Activated naive CD4-positive, alpha-beta T cell treated with anti-CD3 and anti-CD28 coated beads for 36 hours (primary cell): ENCODE measurements around the gene SDK1. TPM values are rescaled to one million over a fixed set of nuclear protein-coding genes. Genes with fewer than 3 reads are reported as not detected.

Source experiments
- CTCF ChIA-PET: fragments of 350-600 bp; sonication (Branson Sonifier 250); formaldehyde crosslinking; loops from one replicate; lab custom pipeline; 2021; ENCODE audit warnings: antibody characterized with exemption; lab: Charles Lee
- DNase-seq: peaks from one replicate; pipeline ENCODE4 v3.0.0-alpha.2; 2020
- H3K27ac Mint-ChIP-seq: one replicate; pipeline ENCODE4 v1.8.0; 2021; ENCODE audit warnings: mild to moderate bottlenecking, mixed read lengths
- H3K27me3 Mint-ChIP-seq: one replicate; pipeline ENCODE4 v1.8.0; 2021; ENCODE audit warnings: low read depth, mixed read lengths
- H3K36me3 Mint-ChIP-seq: one replicate; pipeline ENCODE4 v1.8.0; 2021; ENCODE audit warnings: low read depth, mixed read lengths
- H3K4me1 Mint-ChIP-seq: one replicate; pipeline ENCODE4 v1.8.0; 2021; ENCODE audit warnings: low read depth, mixed read lengths
- H3K4me3 Mint-ChIP-seq: one replicate; pipeline ENCODE4 v1.8.0; 2021; ENCODE audit warnings: mild to moderate bottlenecking, moderate library complexity, mixed read lengths
- H3K9me3 Mint-ChIP-seq: one replicate; pipeline ENCODE4 v1.8.0; 2021; ENCODE audit warnings: mixed read lengths
- intact Hi-C: fragments of 100-400 bp; cut with micrococcal nuclease; formaldehyde crosslinking; loops from one replicate; pipeline ENCODE4 v1.15.1; 2023
- total RNA-seq, 2 experiments: library from RNA; stranded (reverse); gene quantifications; one replicate each; pipeline ENCODE4 v1.2.3, GENCODE V29; 2021

The SDK1 gene
- total RNA-seq, 2 experiments from 2014 or later, result 1.3 to 2.0 TPM

DNA sequence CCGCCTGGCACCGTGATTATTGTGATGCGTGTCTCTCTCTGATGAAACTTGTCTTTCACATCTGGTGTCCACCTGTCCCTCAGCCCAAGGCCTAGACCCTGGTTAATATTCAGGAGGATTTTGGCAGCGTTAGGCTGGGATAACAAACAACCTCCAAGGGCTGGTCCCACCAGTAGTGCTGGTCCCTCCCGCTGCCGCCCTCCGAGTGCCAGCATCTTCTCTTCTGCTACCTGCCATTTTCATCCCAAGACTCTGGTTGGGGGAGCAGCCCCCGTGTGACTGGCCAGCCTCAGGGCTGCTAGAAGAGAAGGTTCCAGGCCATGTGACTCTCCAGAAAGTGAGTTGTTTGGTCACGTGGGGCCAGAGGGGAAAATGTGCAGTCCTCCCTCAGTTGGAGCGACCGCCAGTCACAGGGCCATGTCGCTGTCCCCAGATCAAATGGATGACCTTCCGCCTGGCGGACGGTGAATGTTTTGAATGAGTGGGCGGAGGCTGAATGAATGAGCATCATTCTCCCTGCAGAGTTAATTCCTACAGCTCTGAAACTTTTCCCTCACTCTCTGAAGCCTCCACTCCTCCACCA, 901.2 kb downstream of the SDK1 start:
- intact Hi-C loops, result no loop called here
- Mint-ChIP-seq H3K27me3 (no peaks in the 10 kb centered on the region), H3K4me1 (no peaks in the 10 kb centered on the region), H3K9me3 (no peaks in the 10 kb centered on the region), H3K27ac (no peak overlapping the region), H3K36me3 (no peaks in the 10 kb centered on the region), H3K4me3 (no peak overlapping the region)
- DNase-seq, result no peak
- CTCF ChIA-PET, result interaction anchor here (0.7 kb wide), 1 partner anchor 52 kb away, joined by 3 read pairs; no protein-coding TSS in a partner anchor

DNA sequence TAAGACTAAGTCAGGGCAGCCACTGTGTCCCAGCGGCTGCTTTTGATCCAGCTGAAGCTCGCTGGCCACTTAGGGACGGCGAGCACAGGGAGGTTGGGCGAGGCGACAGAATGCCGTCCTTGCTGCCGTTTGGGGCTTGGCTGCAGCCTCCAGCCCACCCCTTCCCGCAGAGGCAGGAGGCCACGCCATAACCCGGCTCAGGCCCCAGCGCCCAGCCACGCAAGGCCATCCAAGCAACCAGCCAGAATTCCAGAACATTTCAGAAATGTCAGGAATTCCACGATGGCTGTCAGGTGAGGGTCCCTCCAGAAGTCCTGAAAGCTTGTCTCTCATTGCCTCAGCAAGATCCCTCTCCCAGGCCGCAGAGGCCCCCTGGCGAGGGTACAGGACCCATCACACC, 901.9 kb downstream of the SDK1 start:
- DNase-seq, result no peak
- H3K36me3 Mint-ChIP-seq, result no peaks in the 10 kb centered on the region
- H3K4me1 Mint-ChIP-seq, result no peaks in the 10 kb centered on the region
- no peak overlapping the region for H3K4me3 Mint-ChIP-seq
- no peak overlapping the region for H3K27ac Mint-ChIP-seq
- CTCF ChIA-PET, result no interaction called here
- intact Hi-C loops, result no loop called here
- H3K27me3 Mint-ChIP-seq, result no peaks in the 10 kb centered on the region
- no peaks in the 10 kb centered on the region for H3K9me3 Mint-ChIP-seq

DNA sequence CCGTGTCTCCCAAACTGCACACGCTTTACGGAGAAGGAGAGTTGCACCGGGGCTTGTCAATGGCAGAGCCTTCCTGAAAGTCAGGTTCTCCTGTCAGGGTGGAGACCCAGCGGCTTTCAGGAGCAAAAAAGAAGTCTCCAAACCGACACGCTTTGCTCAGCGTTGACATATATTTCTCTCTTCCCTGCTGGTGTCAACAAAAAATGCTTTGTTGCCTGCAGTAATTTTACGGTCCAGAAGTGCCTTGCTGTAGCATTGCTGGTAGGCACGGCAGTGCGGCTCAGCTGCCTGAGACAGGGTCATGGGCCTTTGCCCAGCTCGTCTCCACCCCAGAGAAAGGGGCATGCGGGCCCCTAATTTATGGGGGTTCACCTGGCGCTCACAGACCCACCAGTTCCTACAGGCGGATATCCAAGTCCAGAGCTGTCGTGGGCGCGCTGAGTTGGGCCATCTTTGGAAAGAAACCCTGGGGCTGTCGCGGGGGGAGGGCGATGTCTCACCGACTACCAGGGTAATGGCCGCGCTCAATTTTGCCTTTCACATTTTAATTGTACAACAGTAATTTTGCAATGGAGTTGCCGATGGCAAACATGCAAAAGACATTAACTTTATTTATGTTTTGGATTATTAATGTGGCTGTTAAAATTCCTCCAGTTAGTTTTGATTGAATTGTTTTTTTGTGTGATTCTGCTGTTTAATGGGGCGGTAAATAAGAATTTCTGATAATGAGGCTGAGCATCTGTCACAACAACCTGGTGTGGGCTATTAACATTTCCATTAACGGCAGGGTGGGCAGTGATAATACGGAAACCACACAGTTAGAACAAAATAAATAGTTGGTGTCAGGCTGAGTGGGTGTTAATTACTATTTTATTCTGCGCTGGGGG, 902.8 kb downstream of the SDK1 start:
- CTCF ChIA-PET, result no interaction called here
- Mint-ChIP-seq H3K36me3 (no peaks in the 10 kb centered on the region), H3K27ac (no peak overlapping the region), H3K4me3 (no peak overlapping the region), H3K4me1 (no peaks in the 10 kb centered on the region), H3K9me3 (no peaks in the 10 kb centered on the region), H3K27me3 (no peaks in the 10 kb centered on the region)
- intact Hi-C loops, result no loop called here
- DNase-seq, result no peak

DNA sequence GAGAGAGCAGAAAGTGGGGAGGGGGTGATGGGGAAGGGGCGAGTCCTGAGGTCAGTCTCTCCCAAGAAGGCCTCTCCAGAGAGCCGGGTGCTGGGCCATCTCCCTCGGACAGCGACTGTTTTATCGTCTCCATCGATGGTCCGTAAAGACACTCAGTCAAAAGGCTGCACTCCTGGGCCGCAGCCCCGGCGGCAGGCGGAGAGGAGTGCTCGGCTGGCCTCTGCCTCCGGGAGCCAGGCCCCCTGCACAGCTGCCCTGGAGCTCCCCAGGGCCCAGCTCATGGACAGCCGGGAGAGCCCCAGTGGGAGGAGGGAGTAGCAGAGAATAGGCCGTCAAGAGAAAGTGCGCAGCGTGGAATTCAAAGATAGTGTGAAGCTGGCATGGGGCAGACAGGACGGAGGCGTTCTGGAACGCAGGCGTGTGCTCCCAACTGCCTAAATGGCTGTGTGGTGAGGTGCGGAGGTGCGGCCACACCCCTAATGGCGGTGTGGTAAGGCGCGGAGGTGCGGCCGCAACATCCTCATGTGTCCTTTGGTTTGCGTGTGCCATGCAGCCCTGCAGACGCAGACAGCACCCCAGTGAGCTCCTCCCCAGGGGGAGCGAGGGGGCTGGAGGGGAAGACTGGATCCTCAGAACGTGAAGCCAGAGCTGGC, 903.6 kb downstream of the SDK1 start:
- intact Hi-C loops, result no loop called here
- no peak overlapping the region for H3K27ac Mint-ChIP-seq

DNA sequence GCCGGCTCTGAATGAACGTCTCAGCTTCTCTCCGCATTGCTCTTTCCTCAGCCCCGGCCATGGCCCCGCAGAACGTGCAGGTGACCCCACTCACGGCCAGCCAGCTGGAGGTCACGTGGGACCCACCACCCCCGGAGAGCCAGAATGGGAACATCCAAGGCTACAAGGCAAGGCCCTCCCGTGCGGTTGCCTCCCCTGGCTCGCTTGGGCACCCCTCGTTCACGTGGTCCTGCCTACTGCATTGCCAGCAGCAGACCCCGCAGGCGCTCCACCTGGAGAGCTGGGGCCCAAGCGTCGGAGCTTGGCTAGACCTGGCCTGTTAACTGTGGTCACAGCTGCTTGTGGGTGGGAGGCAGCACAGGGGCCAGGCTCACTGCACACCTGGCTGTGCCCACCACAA, 904.8 kb downstream of the SDK1 start:
- Mint-ChIP-seq H3K27me3 (no peaks in the 10 kb centered on the region), H3K4me1 (no peaks in the 10 kb centered on the region), H3K27ac (no peak overlapping the region), H3K36me3 (no peaks in the 10 kb centered on the region), H3K4me3 (no peak overlapping the region), H3K9me3 (no peaks in the 10 kb centered on the region)
- intact Hi-C loops, result no loop called here
- CTCF ChIA-PET, result no interaction called here
- DNase-seq, result no peak

More for the DNA sequence above, 903.6 kb downstream of the SDK1 start:
- Mint-ChIP-seq H3K4me3 (no peak overlapping the region), H3K9me3 (no peaks in the 10 kb centered on the region), H3K36me3 (no peaks in the 10 kb centered on the region), H3K27me3 (no peaks in the 10 kb centered on the region), H3K4me1 (no peaks in the 10 kb centered on the region)
- CTCF ChIA-PET, result no interaction called here
- DNase-seq, result no peak

DNA sequence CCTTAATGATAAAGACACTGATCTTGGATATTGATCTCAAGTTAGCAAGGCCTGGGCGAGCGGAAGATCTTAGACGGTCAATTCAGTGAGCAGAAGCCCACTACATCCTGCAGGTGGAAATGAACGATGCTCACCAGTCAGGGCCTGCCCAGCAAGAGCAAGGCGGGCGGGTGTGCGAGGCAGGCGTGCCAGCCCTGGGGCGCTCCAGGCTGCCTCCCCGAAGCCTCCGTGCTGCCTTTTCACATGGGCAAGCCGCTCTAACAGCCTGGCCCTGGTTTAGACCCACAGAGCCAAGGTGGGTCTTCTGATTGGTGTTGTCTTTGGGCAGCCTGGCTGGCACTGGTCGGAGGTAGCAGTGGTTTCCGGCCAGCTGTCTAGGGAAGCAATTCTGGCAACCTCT, 906.0 kb downstream of the SDK1 start:
- intact Hi-C loops, result no loop called here
- DNase-seq, result no peak
- H3K4me1 Mint-ChIP-seq, result no peaks in the 10 kb centered on the region
- no peaks in the 10 kb centered on the region for H3K9me3 Mint-ChIP-seq
- H3K27ac Mint-ChIP-seq, result no peak overlapping the region
- no peak overlapping the region for H3K4me3 Mint-ChIP-seq
- CTCF ChIA-PET, result no interaction called here
- no peaks in the 10 kb centered on the region for H3K36me3 Mint-ChIP-seq
- no peaks in the 10 kb centered on the region for H3K27me3 Mint-ChIP-seq

DNA sequence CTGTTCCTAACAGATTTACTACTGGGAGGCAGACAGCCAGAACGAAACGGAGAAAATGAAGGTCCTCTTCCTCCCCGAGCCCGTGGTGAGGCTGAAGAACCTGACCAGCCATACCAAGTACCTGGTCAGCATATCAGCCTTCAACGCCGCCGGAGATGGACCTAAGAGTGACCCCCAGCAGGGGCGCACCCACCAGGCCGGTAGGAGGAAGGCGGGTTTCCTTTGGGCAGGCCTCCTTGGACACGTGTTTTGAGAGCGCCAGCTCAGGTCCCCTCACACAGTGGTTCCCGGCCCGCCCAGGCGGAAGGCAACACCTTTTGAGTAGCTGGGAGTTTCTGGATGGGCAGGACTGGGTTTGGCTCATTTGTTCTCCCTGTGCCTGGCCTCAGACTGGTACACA, 907.0 kb downstream of the SDK1 start:
- intact Hi-C loops, result no loop called here
- CTCF ChIA-PET, result no interaction called here
- H3K36me3 Mint-ChIP-seq, result no peaks in the 10 kb centered on the region
- H3K27ac Mint-ChIP-seq, result no peak overlapping the region
- no peaks in the 10 kb centered on the region for H3K9me3 Mint-ChIP-seq
- no peak for DNase-seq
- H3K4me3 Mint-ChIP-seq, result no peak overlapping the region
- H3K4me1 Mint-ChIP-seq, result no peaks in the 10 kb centered on the region
- H3K27me3 Mint-ChIP-seq, result no peaks in the 10 kb centered on the region

DNA sequence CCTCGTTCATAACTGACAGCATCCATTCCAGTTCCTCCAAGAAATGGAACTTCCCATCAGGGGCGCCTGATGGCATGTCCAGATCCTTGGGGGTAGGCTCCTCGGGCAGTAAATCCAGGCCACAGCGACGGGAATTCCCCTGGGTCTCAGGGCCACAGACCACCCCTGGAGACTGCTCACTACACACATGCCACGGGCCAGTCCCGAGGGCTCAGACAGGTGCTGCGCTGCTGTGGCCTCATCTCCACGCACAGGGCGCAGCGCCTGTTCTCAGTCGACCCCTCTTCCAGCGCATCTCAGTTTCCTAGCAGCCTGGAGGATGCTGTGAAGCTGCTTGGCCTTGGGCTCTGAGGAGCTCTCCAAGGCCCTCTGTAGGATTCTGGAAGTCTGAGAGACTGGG, 907.5 kb downstream of the SDK1 start:
- H3K27me3 Mint-ChIP-seq, result no peaks in the 10 kb centered on the region
- no peak overlapping the region for H3K27ac Mint-ChIP-seq
- CTCF ChIA-PET, result no interaction called here
- no peak for DNase-seq
- H3K36me3 Mint-ChIP-seq, result no peaks in the 10 kb centered on the region
- H3K4me1 Mint-ChIP-seq, result no peaks in the 10 kb centered on the region
- no peak overlapping the region for H3K4me3 Mint-ChIP-seq
- intact Hi-C loops, result no loop called here
- no peaks in the 10 kb centered on the region for H3K9me3 Mint-ChIP-seq

DNA sequence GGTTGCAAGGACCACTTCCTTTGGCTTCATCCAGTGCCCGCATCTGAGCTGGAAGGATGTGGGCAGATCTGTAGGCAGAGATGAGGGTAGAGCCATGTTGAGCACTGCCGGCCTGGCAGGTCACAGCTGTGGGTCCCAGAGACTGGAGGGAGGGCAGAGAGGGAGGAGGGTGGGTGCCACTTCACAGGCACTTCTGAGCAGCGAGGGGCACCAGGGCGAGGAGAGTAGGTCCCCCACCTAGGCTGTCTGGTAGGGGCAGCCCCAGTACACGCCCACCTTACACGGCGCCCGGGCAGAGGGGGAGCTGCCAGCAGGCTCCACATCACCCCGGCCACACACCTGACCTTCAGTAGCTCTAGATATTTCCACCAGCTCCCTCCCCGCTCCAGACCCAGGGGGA, 908.1 kb downstream of the SDK1 start:
- CTCF ChIA-PET, result no interaction called here
- Mint-ChIP-seq H3K27ac (no peak overlapping the region), H3K4me1 (no peaks in the 10 kb centered on the region), H3K9me3 (no peaks in the 10 kb centered on the region), H3K36me3 (no peaks in the 10 kb centered on the region), H3K27me3 (no peaks in the 10 kb centered on the region), H3K4me3 (no peak overlapping the region)
- intact Hi-C loops, result no loop called here
- no peak for DNase-seq

DNA sequence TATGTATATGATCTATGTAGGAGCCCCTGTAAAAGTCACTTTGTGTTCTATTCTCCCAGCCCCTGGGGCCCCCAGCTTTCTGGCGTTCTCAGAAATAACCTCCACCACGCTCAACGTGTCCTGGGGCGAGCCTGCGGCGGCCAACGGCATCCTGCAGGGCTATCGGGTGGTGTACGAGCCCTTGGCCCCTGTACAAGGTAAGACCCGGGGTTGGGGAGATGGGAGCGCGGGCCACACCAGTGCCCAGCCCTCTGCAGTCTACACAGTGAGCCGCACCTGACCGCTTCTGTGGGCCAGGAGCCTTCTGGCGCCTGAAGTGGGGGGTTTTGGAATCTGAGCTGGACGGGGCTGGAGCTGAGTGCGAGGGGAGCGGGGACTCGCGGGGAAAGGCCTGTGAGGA, 908.9 kb downstream of the SDK1 start:
- no peaks in the 10 kb centered on the region for H3K27me3 Mint-ChIP-seq
- intact Hi-C loops, result no loop called here
- DNase-seq, result no peak
- H3K27ac Mint-ChIP-seq, result no peak overlapping the region
- H3K4me1 Mint-ChIP-seq, result no peaks in the 10 kb centered on the region
- no peaks in the 10 kb centered on the region for H3K36me3 Mint-ChIP-seq
- no peaks in the 10 kb centered on the region for H3K9me3 Mint-ChIP-seq
- CTCF ChIA-PET, result no interaction called here
- H3K4me3 Mint-ChIP-seq, result no peak overlapping the region

DNA sequence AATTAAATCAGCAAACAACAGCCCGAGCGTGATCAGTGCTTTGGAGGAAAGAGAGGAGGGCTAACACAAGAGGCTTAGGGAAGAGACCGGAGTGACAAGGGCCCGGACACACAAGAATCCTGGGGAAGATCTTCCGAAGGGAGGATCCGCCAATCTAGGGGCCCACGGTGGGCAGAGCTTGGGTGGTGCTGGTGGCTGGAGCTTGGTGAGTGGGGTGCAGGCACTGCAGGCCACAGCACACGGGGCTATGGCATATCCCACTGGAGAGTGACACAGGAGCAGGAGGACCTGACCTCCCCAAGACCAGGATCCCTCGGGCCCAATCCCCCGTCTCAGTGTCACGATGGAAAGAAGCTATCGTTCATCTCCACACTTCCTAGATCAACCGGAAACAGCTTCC, 909.8 kb downstream of the SDK1 start:
- CTCF ChIA-PET, result no interaction called here
- Mint-ChIP-seq H3K9me3 (no peaks in the 10 kb centered on the region), H3K27ac (no peak overlapping the region), H3K4me3 (no peak overlapping the region), H3K36me3 (no peaks in the 10 kb centered on the region), H3K27me3 (no peaks in the 10 kb centered on the region), H3K4me1 (no peaks in the 10 kb centered on the region)
- DNase-seq, result no peak
- intact Hi-C loops, result no loop called here

DNA sequence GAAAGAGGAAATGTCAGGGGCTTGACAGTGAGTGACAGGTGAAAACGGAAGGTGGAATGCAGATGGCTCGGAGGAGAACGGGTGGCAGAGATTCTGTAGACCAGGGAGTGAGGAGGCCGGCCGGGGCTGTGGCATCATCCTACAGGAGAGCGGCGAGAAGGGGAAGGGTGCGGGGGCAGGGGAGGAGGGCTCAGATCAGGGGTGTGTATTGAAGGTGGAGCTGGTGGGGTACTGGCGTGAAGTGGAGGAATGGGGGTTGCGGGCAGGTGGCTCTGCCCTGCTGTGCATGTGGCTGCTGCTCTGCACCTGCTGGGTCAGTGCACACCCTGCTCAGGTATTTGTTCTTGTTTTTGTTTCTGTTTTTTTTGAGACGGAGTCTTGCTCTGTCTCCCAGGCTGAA, 910.2 kb downstream of the SDK1 start:
- no peaks in the 10 kb centered on the region for H3K9me3 Mint-ChIP-seq
- intact Hi-C loops, result no loop called here
- H3K4me1 Mint-ChIP-seq, result no peaks in the 10 kb centered on the region
- no peaks in the 10 kb centered on the region for H3K36me3 Mint-ChIP-seq
- CTCF ChIA-PET, result no interaction called here
- no peak overlapping the region for H3K27ac Mint-ChIP-seq
- no peaks in the 10 kb centered on the region for H3K27me3 Mint-ChIP-seq
- no peak for DNase-seq
- H3K4me3 Mint-ChIP-seq, result no peak overlapping the region

DNA sequence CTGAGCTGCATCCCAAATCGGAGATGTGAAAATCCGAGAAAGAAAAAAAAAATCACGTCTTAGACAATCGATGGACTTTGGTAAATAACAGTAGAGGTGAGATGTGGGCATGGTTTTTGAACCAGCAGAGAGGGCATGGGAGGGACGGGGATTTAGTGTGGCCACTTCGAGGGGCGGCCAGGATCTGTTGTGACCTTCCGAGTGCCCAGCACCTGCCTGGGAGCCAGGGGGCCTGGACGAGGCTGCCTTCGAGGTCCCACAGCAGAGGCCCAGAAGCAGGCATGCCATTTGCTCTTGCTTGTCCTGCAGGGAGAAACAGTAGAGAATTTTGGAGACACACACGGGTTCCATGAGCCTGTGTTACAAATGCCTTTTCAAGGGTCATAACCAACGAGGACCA, 911.3 kb downstream of the SDK1 start:
- Mint-ChIP-seq H3K27ac (no peak overlapping the region), H3K9me3 (no peaks in the 10 kb centered on the region), H3K36me3 (no peaks in the 10 kb centered on the region), H3K27me3 (no peaks in the 10 kb centered on the region), H3K4me1 (no peaks in the 10 kb centered on the region), H3K4me3 (no peak overlapping the region)
- DNase-seq, result no peak
- intact Hi-C loops, result no loop called here
- CTCF ChIA-PET, result no interaction called here
